HL-60 (cell line): ENCODE measurements around the gene METTL3.

Experiments used
- DNase-seq, 2 experiments: peaks; one replicate each; pipeline ENCODE4 v3.0.0-alpha.2; 2010 to 2020; ENCODE audit warnings: low read depth in 1 of 2, low spot score in 1 of 2
- H3K27ac ChIP-seq: fragments of 250-450 bp; sonication (Bioruptor Pico); replicated peaks from 2 replicates; pipeline ENCODE4 v1.5.1; 2020; ENCODE audit warnings: mild to moderate bottlenecking, moderate library complexity
- H3K27me3 ChIP-seq: fragments of 250-450 bp; sonication (Bioruptor Pico); 2 replicates; pipeline ENCODE4 v1.5.1; 2021; ENCODE audit warnings: mild to moderate bottlenecking, moderate library complexity; ENCODE audit not compliant: insufficient read depth, poor library complexity, severe bottlenecking
- H3K4me3 ChIP-seq: replicated peaks from 2 replicates; pipeline ENCODE4 v1.5.1; 2011; ENCODE audit warnings: mild to moderate bottlenecking, control low read depth, low read length; ENCODE audit not compliant: insufficient read depth
- CTCF ChIP-seq: IDR thresholded peaks from one replicate; pipeline ENCODE4 v1.5.1; 2011; ENCODE audit warnings: low read length, control low read depth, inconsistent platforms; ENCODE audit not compliant: insufficient read depth
- GABPA ChIP-seq: IDR thresholded peaks from 2 replicates; pipeline ENCODE4 v1.6.1; 2012; ENCODE audit warnings: low read depth
- POLR2AphosphoS5 ChIP-seq: IDR thresholded peaks from 2 replicates; pipeline ENCODE4 v1.6.1; 2012; ENCODE audit warnings: low read depth
- REST ChIP-seq: IDR thresholded peaks from 2 replicates; pipeline ENCODE4 v1.6.1; 2012; ENCODE audit warnings: low read depth; ENCODE audit not compliant: insufficient replicate concordance
- SPI1 ChIP-seq: IDR thresholded peaks from 2 replicates; pipeline ENCODE4 v1.6.1; 2012; ENCODE audit warnings: low read depth, mild to moderate bottlenecking, borderline replicate concordance

Gene METTL3

DNA sequence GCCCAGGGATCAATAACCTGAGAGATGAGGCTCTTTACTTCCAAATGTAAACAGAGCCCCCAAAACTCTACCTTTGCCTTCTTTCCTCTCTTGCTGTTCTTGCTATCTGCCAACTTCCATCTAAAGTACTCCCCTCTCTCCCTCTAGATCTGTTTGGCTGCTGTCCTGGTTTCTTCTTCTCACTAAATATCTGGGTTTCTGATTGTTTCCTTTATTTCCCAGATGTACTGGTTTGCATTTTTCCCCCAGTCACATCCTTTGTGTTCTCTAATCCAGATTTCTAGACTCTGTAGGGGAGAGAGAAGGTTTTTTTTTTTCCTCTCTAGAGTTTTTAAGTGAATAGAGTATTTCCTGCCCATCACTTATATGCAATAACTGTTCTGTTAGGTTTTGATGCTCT is 22.2 kb upstream of the METTL3 start:
- H3K27me3 ChIP-seq = peaks cover 26% of the 10 kb centered on the region
- H3K4me3 ChIP-seq = no peak overlapping the region
- no peak for DNase-seq
- H3K27ac ChIP-seq = no peak overlapping the region
- TF ChIP-seq CTCF = no peak
- TF ChIP-seq REST = no peak
- no peak for TF ChIP-seq POLR2AphosphoS5
- no peak for TF ChIP-seq SPI1
- no peak for TF ChIP-seq GABPA

DNA sequence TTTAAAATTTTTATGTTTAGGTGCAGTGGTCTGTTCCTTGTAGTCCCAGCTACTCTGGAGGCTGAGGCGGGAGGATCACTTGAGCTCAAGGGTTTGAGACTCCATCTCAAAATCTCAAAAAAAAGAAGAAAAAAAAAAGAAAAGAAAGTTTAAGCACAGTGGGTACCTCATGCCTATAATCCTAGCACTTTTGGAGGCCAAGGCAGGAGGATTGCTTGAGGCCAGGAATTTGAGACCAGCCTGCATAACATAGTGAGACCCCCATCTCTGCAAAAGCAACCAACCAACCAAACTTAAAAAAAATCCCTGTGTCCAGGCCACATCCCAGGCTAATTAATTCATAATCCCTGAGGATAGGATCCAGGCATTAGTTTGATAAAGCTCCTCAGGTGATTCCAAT is 18.4 kb upstream of the METTL3 start:
- Histone ChIP-seq H3K27me3 (peaks cover 7% of the 10 kb centered on the region), H3K27ac (no peak overlapping the region), H3K4me3 (no peak overlapping the region)
- no peak for DNase-seq
- no peak for TF ChIP-seq GABPA
- TF ChIP-seq SPI1 = no peak
- TF ChIP-seq REST = no peak
- TF ChIP-seq POLR2AphosphoS5 = no peak
- no peak for TF ChIP-seq CTCF

DNA sequence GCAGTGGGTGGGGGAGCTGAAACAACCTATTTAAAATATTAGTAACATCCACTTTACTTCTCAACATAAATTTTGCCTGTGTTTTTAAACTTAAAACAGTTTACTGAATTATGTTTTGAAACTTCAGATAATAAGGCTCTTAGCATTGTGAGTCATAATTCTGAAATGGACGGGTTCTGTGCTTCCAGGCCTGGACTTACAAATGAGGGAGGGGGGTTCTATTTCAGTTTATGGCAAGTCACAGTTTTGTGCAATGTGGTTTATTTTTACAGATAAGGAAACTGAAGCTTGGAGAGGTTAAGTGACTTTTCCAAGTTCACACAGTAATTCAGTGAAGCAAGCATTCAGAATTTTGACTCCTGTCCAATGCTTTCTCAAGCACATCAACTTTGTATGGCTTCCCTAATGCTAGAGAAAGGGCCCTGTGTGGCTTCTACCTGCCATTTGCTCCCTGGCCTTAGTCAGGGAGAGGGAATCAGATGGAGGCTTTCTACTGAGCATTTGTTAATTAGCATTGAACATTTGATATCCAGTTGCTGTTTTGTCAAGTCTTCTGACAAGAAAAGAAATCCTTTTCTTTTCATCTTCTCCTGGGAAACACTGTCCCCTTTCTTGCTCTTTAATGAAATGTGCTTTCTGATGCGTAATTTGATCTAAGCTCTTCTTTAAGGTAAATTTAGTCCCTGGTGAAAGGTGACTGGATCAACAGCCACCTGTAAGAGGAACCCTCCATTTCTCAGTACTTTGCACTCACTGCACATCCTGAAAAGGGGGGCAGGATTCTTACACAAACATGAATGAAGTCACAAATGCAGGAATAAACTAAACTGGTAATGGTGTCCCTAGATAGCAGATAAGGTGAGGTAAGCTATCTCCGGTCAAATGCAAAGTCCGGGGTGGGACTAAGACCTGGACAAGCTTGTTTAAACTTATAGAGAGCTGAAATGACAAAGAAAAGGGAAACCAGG is 17.5 kb upstream of the METTL3 start:
- Histone ChIP-seq H3K27me3 (peaks cover 7% of the 10 kb centered on the region), H3K27ac (no peak overlapping the region), H3K4me3 (no peak overlapping the region)
- TF ChIP-seq GABPA (no peak), SPI1 (no peak), POLR2AphosphoS5 (no peak), REST (no peak)
- peak in 1 of 2 experiments; percentile 62 for DNase-seq
